Loucy (cell line): ENCODE data around the gene BCAS4.
A peak's percentile ranks its signal among the peaks of the same experiment; 100 is the strongest.
"Not testable (repeated sequence)": the region's sequence is repeated elsewhere in the genome, so short reads cannot be mapped to it uniquely, and the experiment has no call there.

Source experiments
- EZH2phosphoT487 ChIP-seq: fragments of 200-600 bp; IDR thresholded peaks from 2 replicates; pipeline ENCODE4 v1.6.1; 2018; ENCODE audit warnings: antibody characterized with exemption, mild to moderate bottlenecking, moderate library complexity, borderline replicate concordance
- TF ChIP-seq, protein P1 (sequence below): fragments of 200-600 bp; sonication (generic); conservative IDR thresholded peaks from 2 replicates; pipeline ENCODE4 v1.5.1; 2014; ENCODE audit warnings: mild to moderate bottlenecking, antibody characterized with exemption, low read length

- TF ChIP-seq, protein P1, sequence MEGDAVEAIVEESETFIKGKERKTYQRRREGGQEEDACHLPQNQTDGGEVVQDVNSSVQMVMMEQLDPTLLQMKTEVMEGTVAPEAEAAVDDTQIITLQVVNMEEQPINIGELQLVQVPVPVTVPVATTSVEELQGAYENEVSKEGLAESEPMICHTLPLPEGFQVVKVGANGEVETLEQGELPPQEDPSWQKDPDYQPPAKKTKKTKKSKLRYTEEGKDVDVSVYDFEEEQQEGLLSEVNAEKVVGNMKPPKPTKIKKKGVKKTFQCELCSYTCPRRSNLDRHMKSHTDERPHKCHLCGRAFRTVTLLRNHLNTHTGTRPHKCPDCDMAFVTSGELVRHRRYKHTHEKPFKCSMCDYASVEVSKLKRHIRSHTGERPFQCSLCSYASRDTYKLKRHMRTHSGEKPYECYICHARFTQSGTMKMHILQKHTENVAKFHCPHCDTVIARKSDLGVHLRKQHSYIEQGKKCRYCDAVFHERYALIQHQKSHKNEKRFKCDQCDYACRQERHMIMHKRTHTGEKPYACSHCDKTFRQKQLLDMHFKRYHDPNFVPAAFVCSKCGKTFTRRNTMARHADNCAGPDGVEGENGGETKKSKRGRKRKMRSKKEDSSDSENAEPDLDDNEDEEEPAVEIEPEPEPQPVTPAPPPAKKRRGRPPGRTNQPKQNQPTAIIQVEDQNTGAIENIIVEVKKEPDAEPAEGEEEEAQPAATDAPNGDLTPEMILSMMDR: peak; percentile 60
- not testable (repeated sequence) for TF ChIP-seq EZH2phosphoT487
These were observed 1.3 kb upstream of the BCAS4 start for GRCh38 chr20:50793575-50794016.
